WTC11 (cell line): ENCODE results near the gene UBN1. TPM values are rescaled to one million over a fixed set of nuclear protein-coding genes. Genes with fewer than 3 reads are reported as not detected.

ENCODE experiments used
- ATAC-seq: fragments of 200-7000 bp; cut with Tn5 transposase; 2 replicates; pipeline ENCODE4 v1.10.0; 2021; ENCODE audit warnings: mild to moderate bottlenecking, moderate library complexity
- CTCF ChIA-PET: fragments of 300-600 bp; sonication (Branson Sonifier 250); formaldehyde crosslinking; loops from one replicate; lab custom pipeline; 2021; ENCODE audit warnings: antibody characterized with exemption; lab: Charles Lee
- POLR2A ChIA-PET: fragments of 350-600 bp; sonication (Branson Sonifier 250); formaldehyde crosslinking; loops from one replicate; lab custom pipeline; 2021; ENCODE audit warnings: antibody characterized with exemption; lab: Charles Lee
- DNase-seq: peaks from one replicate; pipeline ENCODE4 v3.0.0; 2021; ENCODE audit warnings: low spot score
- H3K27ac Mint-ChIP-seq: 2 replicates; pipeline ENCODE4 v1.8.0; 2021; ENCODE audit warnings: mixed read lengths
- H3K27me3 Mint-ChIP-seq: 2 replicates; pipeline ENCODE4 v1.8.0; 2021; ENCODE audit warnings: low read depth, mild to moderate bottlenecking, moderate library complexity, mixed read lengths
- H3K36me3 Mint-ChIP-seq: 2 replicates; pipeline ENCODE4 v1.8.0; 2021; ENCODE audit warnings: mixed read lengths
- H3K4me1 Mint-ChIP-seq: 2 replicates; pipeline ENCODE4 v1.8.0; 2022; ENCODE audit warnings: mixed read lengths
- H3K4me3 Mint-ChIP-seq: 2 replicates; pipeline ENCODE4 v1.8.0; 2021; ENCODE audit warnings: mild to moderate bottlenecking, moderate library complexity, mixed read lengths
- H3K9me3 Mint-ChIP-seq: 2 replicates; pipeline ENCODE4 v1.8.0; 2021; ENCODE audit warnings: mixed read lengths
- CBFB ChIP-seq: sonication (generic); formaldehyde crosslinking; IDR thresholded peaks from 2 replicates; pipeline ENCODE4 v1.8.1; 2022; ENCODE audit warnings: mild to moderate bottlenecking, low read depth, missing genetic modification reagents
- EMX1 ChIP-seq: fragments of 250-450 bp; sonication (Bioruptor Pico); IDR thresholded peaks from 2 replicates; pipeline ENCODE4 v1.8.0; 2021; ENCODE audit warnings: mild to moderate bottlenecking
- FOXJ3 ChIP-seq: sonication (generic); formaldehyde crosslinking; IDR thresholded peaks from 2 replicates; pipeline ENCODE4 v1.9.0; 2021; ENCODE audit warnings: missing genetic modification reagents, mild to moderate bottlenecking, borderline replicate concordance
- FOXK1 ChIP-seq: sonication (generic); formaldehyde crosslinking; IDR thresholded peaks from 2 replicates; pipeline ENCODE4 v1.8.0; 2022; ENCODE audit warnings: mild to moderate bottlenecking, moderate library complexity, missing genetic modification reagents
- GTF2I ChIP-seq: fragments of 250-450 bp; sonication (Bioruptor Pico); conservative IDR thresholded peaks from 2 replicates; pipeline ENCODE4 v1.4.0; 2021; ENCODE audit warnings: mild to moderate bottlenecking
- JAZF1 ChIP-seq: fragments of 250-450 bp; sonication (Bioruptor Pico); IDR thresholded peaks from 2 replicates; pipeline ENCODE4 v1.9.0; 2021; ENCODE audit warnings: moderate library complexity, mild to moderate bottlenecking, inconsistent platforms
- JUN ChIP-seq: sonication (generic); formaldehyde crosslinking; IDR thresholded peaks from 2 replicates; pipeline ENCODE4 v1.8.0; 2023; ENCODE audit warnings: mild to moderate bottlenecking, missing genetic modification reagents
- NFYB ChIP-seq: sonication (generic); formaldehyde crosslinking; conservative IDR thresholded peaks from 2 replicates; pipeline ENCODE4 v1.8.0; 2022; ENCODE audit warnings: low read depth, missing genetic modification reagents
- NR2C2 ChIP-seq: sonication (generic); formaldehyde crosslinking; IDR thresholded peaks from 2 replicates; pipeline ENCODE4 v1.8.0; 2022; ENCODE audit warnings: mild to moderate bottlenecking, missing genetic modification reagents
- NR3C1 ChIP-seq: sonication (generic); formaldehyde crosslinking; conservative IDR thresholded peaks from 2 replicates; pipeline ENCODE4 v1.8.1; 2023; ENCODE audit warnings: low read depth, mild to moderate bottlenecking, missing genetic modification reagents
- RELA ChIP-seq: sonication (generic); formaldehyde crosslinking; IDR thresholded peaks from 2 replicates; pipeline ENCODE4 v1.8.1; 2022; ENCODE audit warnings: missing genetic modification reagents, mild to moderate bottlenecking, borderline replicate concordance
- SP1 ChIP-seq: sonication (generic); formaldehyde crosslinking; conservative IDR thresholded peaks from 2 replicates; pipeline ENCODE4 v1.8.1; 2022; ENCODE audit warnings: missing genetic modification reagents
- TEAD4 ChIP-seq: sonication (generic); formaldehyde crosslinking; IDR thresholded peaks from 2 replicates; pipeline ENCODE4 v1.8.0; 2022; ENCODE audit warnings: mild to moderate bottlenecking, missing genetic modification reagents
- ZNF232 ChIP-seq: sonication (generic); formaldehyde crosslinking; IDR thresholded peaks from 2 replicates; pipeline ENCODE4 v1.8.0; 2022; ENCODE audit warnings: mild to moderate bottlenecking, missing genetic modification reagents
- ZNF416 ChIP-seq: fragments of 250-450 bp; sonication (Bioruptor Pico); IDR thresholded peaks from 2 replicates; pipeline ENCODE4 v1.9.0; 2021; ENCODE audit warnings: mild to moderate bottlenecking, inconsistent platforms
- ZNF423 ChIP-seq: fragments of 250-450 bp; sonication (Bioruptor Pico); IDR thresholded peaks from 2 replicates; pipeline ENCODE4 v2.1.2; 2022; ENCODE audit warnings: mild to moderate bottlenecking, moderate library complexity
- ZSCAN18 ChIP-seq: fragments of 250-450 bp; sonication (Bioruptor Pico); IDR thresholded peaks from 2 replicates; pipeline ENCODE4 v2.1.2; 2022; ENCODE audit warnings: mild to moderate bottlenecking, moderate library complexity
- total RNA-seq: library from RNA; stranded (reverse); gene quantifications from 3 replicates; pipeline ENCODE4 v1.2.3, GENCODE V29; 2021
- TF ChIP-seq, protein P1 (sequence below): sonication (generic); formaldehyde crosslinking; IDR thresholded peaks from 2 replicates; pipeline ENCODE4 v1.8.1; 2023; ENCODE audit warnings: mild to moderate bottlenecking, missing genetic modification reagents, moderate library complexity
- TF ChIP-seq, protein P2 (sequence below): sonication (generic); formaldehyde crosslinking; IDR thresholded peaks from 2 replicates; pipeline ENCODE4 v1.8.0; 2023; ENCODE audit warnings: missing genetic modification reagents, mild to moderate bottlenecking, borderline replicate concordance
- TF ChIP-seq, protein P3 (sequence below): sonication (generic); formaldehyde crosslinking; conservative IDR thresholded peaks from 2 replicates; pipeline ENCODE4 v1.8.1; 2022; ENCODE audit warnings: mild to moderate bottlenecking, missing genetic modification reagents
- TF ChIP-seq, protein P4 (sequence below): sonication (generic); formaldehyde crosslinking; IDR thresholded peaks from 2 replicates; pipeline ENCODE4 v1.8.1; 2022; ENCODE audit warnings: low read depth, mild to moderate bottlenecking, moderate library complexity, missing genetic modification reagents, borderline replicate concordance
- TF ChIP-seq, protein P5 (sequence below): sonication (generic); formaldehyde crosslinking; IDR thresholded peaks from 2 replicates; pipeline ENCODE4 v1.8.0; 2023; ENCODE audit warnings: mild to moderate bottlenecking, missing genetic modification reagents
- TF ChIP-seq, protein P6 (sequence below): sonication (generic); formaldehyde crosslinking; IDR thresholded peaks from 2 replicates; pipeline ENCODE4 v1.8.1; 2022; ENCODE audit warnings: low read depth, missing genetic modification reagents, borderline replicate concordance

Gene UBN1
- total RNA-seq, 1 experiment from 2014 or later = 38.5 TPM

GRCh38 chr16:4882633-4883285, 35.5 kb downstream of the UBN1 start:
- CTCF ChIA-PET = interaction anchor here (2.7 kb wide), 1 partner anchor 73 kb away, joined by 12 read pairs; no protein-coding TSS in a partner anchor

DNA sequence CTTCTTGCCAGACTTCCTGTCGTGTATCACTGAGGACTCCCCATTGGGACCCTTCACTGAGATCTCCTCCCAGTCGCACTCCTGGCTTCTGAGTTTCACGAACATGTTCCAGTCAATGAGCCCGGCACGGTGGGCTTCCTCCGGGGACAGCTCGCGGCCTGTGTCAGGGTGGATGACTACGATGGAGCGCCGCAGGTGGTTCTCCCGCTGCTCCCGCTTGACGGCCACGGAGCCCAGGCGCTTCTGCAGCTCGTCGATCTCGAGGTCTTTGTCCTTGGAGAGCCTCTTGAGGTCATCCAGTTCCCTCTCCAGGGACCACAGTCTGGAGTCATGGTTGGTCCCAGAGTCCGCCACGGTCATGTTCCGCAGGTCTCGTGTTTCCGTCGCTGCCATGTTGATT, 36.2 kb downstream of the UBN1 start:
- H3K4me3 Mint-ChIP-seq = no peak overlapping the region
- no peaks in the 10 kb centered on the region for H3K27me3 Mint-ChIP-seq
- no peaks in the 10 kb centered on the region for H3K9me3 Mint-ChIP-seq
- H3K27ac Mint-ChIP-seq = no peak overlapping the region
- POLR2A ChIA-PET = interaction anchor here (0.9 kb wide), 1 partner anchor 53 kb away, joined by 4 read pairs; the partner anchor contains the start of gene PPL
- H3K4me1 Mint-ChIP-seq = no peaks in the 10 kb centered on the region
- H3K36me3 Mint-ChIP-seq = peaks cover 80% of the 10 kb centered on the region
- no peak for DNase-seq
- ATAC-seq = no peak
- CTCF ChIA-PET = interaction anchor here (1.0 to 2.7 kb wide), 3 partner anchors 53 to 77 kb away, joined by 3 to 12 read pairs (median 4); no protein-coding TSS in a partner anchor
- TF ChIP-seq ZSCAN18 (CRISPR knock-in tag) = no peak
- no peak for TF ChIP-seq NFYB (CRISPR knock-in tag)
- TF ChIP-seq JUN = no peak
- TF ChIP-seq FOXK1 (CRISPR knock-in tag) = no peak
- TF ChIP-seq CBFB = no peak
- TF ChIP-seq, protein P1, sequence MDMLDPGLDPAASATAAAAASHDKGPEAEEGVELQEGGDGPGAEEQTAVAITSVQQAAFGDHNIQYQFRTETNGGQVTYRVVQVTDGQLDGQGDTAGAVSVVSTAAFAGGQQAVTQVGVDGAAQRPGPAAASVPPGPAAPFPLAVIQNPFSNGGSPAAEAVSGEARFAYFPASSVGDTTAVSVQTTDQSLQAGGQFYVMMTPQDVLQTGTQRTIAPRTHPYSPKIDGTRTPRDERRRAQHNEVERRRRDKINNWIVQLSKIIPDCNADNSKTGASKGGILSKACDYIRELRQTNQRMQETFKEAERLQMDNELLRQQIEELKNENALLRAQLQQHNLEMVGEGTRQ (CRISPR knock-in tag) = no peak
- no peak for TF ChIP-seq ZNF423 (CRISPR knock-in tag)
- TF ChIP-seq NR3C1 (CRISPR knock-in tag) = no peak
- no peak for TF ChIP-seq ZNF416 (CRISPR knock-in tag)
- TF ChIP-seq, protein P2, sequence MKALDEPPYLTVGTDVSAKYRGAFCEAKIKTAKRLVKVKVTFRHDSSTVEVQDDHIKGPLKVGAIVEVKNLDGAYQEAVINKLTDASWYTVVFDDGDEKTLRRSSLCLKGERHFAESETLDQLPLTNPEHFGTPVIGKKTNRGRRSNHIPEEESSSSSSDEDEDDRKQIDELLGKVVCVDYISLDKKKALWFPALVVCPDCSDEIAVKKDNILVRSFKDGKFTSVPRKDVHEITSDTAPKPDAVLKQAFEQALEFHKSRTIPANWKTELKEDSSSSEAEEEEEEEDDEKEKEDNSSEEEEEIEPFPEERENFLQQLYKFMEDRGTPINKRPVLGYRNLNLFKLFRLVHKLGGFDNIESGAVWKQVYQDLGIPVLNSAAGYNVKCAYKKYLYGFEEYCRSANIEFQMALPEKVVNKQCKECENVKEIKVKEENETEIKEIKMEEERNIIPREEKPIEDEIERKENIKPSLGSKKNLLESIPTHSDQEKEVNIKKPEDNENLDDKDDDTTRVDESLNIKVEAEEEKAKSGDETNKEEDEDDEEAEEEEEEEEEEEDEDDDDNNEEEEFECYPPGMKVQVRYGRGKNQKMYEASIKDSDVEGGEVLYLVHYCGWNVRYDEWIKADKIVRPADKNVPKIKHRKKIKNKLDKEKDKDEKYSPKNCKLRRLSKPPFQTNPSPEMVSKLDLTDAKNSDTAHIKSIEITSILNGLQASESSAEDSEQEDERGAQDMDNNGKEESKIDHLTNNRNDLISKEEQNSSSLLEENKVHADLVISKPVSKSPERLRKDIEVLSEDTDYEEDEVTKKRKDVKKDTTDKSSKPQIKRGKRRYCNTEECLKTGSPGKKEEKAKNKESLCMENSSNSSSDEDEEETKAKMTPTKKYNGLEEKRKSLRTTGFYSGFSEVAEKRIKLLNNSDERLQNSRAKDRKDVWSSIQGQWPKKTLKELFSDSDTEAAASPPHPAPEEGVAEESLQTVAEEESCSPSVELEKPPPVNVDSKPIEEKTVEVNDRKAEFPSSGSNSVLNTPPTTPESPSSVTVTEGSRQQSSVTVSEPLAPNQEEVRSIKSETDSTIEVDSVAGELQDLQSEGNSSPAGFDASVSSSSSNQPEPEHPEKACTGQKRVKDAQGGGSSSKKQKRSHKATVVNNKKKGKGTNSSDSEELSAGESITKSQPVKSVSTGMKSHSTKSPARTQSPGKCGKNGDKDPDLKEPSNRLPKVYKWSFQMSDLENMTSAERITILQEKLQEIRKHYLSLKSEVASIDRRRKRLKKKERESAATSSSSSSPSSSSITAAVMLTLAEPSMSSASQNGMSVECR (CRISPR knock-in tag) = no peak
- no peak for TF ChIP-seq NR2C2
- TF ChIP-seq JAZF1 (CRISPR knock-in tag) = no peak
- TF ChIP-seq ZNF232 (CRISPR knock-in tag) = no peak
- no peak for TF ChIP-seq FOXJ3 (CRISPR knock-in tag)

More at GRCh38 chr16:4882633-4883285, 35.5 kb downstream of the UBN1 start:
- no peak for TF ChIP-seq TEAD4 (CRISPR knock-in tag)
- no peak for TF ChIP-seq EMX1 (CRISPR knock-in tag)
- TF ChIP-seq NR3C1 (CRISPR knock-in tag) = no peak
- TF ChIP-seq GTF2I = no peak
- TF ChIP-seq, protein P3, sequence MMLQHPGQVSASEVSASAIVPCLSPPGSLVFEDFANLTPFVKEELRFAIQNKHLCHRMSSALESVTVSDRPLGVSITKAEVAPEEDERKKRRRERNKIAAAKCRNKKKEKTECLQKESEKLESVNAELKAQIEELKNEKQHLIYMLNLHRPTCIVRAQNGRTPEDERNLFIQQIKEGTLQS (CRISPR knock-in tag) = no peak
- TF ChIP-seq SP1 = no peak
- TF ChIP-seq, protein P4, sequence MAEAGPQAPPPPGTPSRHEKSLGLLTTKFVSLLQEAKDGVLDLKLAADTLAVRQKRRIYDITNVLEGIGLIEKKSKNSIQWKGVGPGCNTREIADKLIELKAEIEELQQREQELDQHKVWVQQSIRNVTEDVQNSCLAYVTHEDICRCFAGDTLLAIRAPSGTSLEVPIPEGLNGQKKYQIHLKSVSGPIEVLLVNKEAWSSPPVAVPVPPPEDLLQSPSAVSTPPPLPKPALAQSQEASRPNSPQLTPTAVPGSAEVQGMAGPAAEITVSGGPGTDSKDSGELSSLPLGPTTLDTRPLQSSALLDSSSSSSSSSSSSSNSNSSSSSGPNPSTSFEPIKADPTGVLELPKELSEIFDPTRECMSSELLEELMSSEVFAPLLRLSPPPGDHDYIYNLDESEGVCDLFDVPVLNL (CRISPR knock-in tag) = no peak
- TF ChIP-seq, protein P5, sequence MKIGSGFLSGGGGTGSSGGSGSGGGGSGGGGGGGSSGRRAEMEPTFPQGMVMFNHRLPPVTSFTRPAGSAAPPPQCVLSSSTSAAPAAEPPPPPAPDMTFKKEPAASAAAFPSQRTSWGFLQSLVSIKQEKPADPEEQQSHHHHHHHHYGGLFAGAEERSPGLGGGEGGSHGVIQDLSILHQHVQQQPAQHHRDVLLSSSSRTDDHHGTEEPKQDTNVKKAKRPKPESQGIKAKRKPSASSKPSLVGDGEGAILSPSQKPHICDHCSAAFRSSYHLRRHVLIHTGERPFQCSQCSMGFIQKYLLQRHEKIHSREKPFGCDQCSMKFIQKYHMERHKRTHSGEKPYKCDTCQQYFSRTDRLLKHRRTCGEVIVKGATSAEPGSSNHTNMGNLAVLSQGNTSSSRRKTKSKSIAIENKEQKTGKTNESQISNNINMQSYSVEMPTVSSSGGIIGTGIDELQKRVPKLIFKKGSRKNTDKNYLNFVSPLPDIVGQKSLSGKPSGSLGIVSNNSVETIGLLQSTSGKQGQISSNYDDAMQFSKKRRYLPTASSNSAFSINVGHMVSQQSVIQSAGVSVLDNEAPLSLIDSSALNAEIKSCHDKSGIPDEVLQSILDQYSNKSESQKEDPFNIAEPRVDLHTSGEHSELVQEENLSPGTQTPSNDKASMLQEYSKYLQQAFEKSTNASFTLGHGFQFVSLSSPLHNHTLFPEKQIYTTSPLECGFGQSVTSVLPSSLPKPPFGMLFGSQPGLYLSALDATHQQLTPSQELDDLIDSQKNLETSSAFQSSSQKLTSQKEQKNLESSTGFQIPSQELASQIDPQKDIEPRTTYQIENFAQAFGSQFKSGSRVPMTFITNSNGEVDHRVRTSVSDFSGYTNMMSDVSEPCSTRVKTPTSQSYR = no peak
- TF ChIP-seq RELA (CRISPR knock-in tag) = no peak
- TF ChIP-seq, protein P6, sequence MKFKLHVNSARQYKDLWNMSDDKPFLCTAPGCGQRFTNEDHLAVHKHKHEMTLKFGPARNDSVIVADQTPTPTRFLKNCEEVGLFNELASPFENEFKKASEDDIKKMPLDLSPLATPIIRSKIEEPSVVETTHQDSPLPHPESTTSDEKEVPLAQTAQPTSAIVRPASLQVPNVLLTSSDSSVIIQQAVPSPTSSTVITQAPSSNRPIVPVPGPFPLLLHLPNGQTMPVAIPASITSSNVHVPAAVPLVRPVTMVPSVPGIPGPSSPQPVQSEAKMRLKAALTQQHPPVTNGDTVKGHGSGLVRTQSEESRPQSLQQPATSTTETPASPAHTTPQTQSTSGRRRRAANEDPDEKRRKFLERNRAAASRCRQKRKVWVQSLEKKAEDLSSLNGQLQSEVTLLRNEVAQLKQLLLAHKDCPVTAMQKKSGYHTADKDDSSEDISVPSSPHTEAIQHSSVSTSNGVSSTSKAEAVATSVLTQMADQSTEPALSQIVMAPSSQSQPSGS (CRISPR knock-in tag) = no peak
- H3K9me3 Mint-ChIP-seq = no peaks in the 10 kb centered on the region
- peaks cover 73% of the 10 kb centered on the region for H3K36me3 Mint-ChIP-seq
- ATAC-seq = no peak
- H3K4me1 Mint-ChIP-seq = no peaks in the 10 kb centered on the region
- DNase-seq = no peak
- H3K4me3 Mint-ChIP-seq = no peak overlapping the region
- H3K27me3 Mint-ChIP-seq = no peaks in the 10 kb centered on the region
- POLR2A ChIA-PET = interaction anchor here (0.9 kb wide), 1 partner anchor 54 kb away, joined by 4 read pairs; the partner anchor contains the start of gene PPL
- no peak overlapping the region; the same call in 1 of the 2 replicates for H3K27ac Mint-ChIP-seq
